HL-60 (cell line): ENCODE results near the gene LANCL2.

ENCODE experiments used
- DNase-seq, 2 experiments: peaks; one replicate each; pipeline ENCODE4 v3.0.0-alpha.2; 2010 to 2020; ENCODE audit warnings: low read depth in 1 of 2, low spot score in 1 of 2
- H3K27ac ChIP-seq: fragments of 250-450 bp; sonication (Bioruptor Pico); replicated peaks from 2 replicates; pipeline ENCODE4 v1.5.1; 2020; ENCODE audit warnings: mild to moderate bottlenecking, moderate library complexity
- H3K27me3 ChIP-seq: fragments of 250-450 bp; sonication (Bioruptor Pico); 2 replicates; pipeline ENCODE4 v1.5.1; 2021; ENCODE audit warnings: mild to moderate bottlenecking, moderate library complexity; ENCODE audit not compliant: insufficient read depth, poor library complexity, severe bottlenecking
- H3K4me3 ChIP-seq: replicated peaks from 2 replicates; pipeline ENCODE4 v1.5.1; 2011; ENCODE audit warnings: mild to moderate bottlenecking, control low read depth, low read length; ENCODE audit not compliant: insufficient read depth
- CTCF ChIP-seq: IDR thresholded peaks from one replicate; pipeline ENCODE4 v1.5.1; 2011; ENCODE audit warnings: low read length, control low read depth, inconsistent platforms; ENCODE audit not compliant: insufficient read depth
- GABPA ChIP-seq: IDR thresholded peaks from 2 replicates; pipeline ENCODE4 v1.6.1; 2012; ENCODE audit warnings: low read depth
- POLR2AphosphoS5 ChIP-seq: IDR thresholded peaks from 2 replicates; pipeline ENCODE4 v1.6.1; 2012; ENCODE audit warnings: low read depth
- SPI1 ChIP-seq: IDR thresholded peaks from 2 replicates; pipeline ENCODE4 v1.6.1; 2012; ENCODE audit warnings: low read depth, mild to moderate bottlenecking, borderline replicate concordance
- TF ChIP-seq, protein P1 (sequence below): IDR thresholded peaks from 2 replicates; pipeline ENCODE4 v1.6.1; 2012; ENCODE audit warnings: low read depth; ENCODE audit not compliant: insufficient replicate concordance

The LANCL2 gene

DNA sequence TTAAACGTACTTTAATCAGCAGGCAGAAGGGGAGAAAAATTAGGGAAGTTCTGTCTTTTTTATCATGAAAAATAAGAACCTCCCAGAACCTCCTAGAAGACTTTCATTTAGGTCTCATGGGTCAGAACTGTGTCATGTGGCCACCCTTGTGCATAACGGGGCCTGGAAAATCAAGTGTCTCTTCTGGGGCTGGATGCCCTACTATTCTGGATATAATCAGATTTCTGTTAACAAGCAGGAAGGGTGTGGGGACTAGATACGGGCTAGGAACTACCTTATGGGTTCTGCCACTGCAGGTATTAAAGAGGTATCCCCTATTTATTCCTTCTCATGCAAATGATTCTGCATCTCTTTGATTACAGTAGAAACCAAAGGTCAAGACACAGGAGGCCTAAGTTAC is 14.1 kb downstream of the LANCL2 start:
- no peak for DNase-seq
- TF ChIP-seq, protein P1, sequence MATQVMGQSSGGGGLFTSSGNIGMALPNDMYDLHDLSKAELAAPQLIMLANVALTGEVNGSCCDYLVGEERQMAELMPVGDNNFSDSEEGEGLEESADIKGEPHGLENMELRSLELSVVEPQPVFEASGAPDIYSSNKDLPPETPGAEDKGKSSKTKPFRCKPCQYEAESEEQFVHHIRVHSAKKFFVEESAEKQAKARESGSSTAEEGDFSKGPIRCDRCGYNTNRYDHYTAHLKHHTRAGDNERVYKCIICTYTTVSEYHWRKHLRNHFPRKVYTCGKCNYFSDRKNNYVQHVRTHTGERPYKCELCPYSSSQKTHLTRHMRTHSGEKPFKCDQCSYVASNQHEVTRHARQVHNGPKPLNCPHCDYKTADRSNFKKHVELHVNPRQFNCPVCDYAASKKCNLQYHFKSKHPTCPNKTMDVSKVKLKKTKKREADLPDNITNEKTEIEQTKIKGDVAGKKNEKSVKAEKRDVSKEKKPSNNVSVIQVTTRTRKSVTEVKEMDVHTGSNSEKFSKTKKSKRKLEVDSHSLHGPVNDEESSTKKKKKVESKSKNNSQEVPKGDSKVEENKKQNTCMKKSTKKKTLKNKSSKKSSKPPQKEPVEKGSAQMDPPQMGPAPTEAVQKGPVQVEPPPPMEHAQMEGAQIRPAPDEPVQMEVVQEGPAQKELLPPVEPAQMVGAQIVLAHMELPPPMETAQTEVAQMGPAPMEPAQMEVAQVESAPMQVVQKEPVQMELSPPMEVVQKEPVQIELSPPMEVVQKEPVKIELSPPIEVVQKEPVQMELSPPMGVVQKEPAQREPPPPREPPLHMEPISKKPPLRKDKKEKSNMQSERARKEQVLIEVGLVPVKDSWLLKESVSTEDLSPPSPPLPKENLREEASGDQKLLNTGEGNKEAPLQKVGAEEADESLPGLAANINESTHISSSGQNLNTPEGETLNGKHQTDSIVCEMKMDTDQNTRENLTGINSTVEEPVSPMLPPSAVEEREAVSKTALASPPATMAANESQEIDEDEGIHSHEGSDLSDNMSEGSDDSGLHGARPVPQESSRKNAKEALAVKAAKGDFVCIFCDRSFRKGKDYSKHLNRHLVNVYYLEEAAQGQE = no peak
- no peak for TF ChIP-seq SPI1
- no peak for TF ChIP-seq GABPA
- TF ChIP-seq CTCF = no peak
- no peak for TF ChIP-seq POLR2AphosphoS5
- Histone ChIP-seq H3K27me3 (no peaks in the 10 kb centered on the region), H3K4me3 (no peak overlapping the region), H3K27ac (no peak overlapping the region)

DNA sequence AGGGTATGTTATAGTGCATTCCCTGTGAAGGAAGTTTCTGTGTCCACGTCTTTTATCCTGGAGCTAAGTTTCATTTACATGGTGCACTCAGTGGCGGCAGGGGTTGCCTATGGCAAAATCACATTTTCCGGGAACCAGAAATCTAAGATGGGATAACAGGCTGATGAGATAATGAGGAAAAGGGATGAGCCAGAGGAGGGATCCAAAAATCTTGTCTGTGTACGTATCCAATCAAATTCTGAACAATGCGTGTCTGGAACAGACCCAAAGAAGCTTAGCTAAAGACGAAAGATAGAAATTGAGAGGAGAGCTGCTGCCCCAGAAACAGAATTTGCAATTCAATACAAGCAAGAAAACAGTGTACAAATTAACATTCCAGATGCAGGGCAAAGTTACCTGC is 16.1 kb downstream of the LANCL2 start:
- Histone ChIP-seq H3K27me3 (no peaks in the 10 kb centered on the region), H3K4me3 (no peak overlapping the region), H3K27ac (no peak overlapping the region)
- DNase-seq = no peak
- no peak for TF ChIP-seq CTCF
- no peak for TF ChIP-seq GABPA
- no peak for TF ChIP-seq SPI1
- TF ChIP-seq, protein P1 = no peak
- TF ChIP-seq POLR2AphosphoS5 = no peak

DNA sequence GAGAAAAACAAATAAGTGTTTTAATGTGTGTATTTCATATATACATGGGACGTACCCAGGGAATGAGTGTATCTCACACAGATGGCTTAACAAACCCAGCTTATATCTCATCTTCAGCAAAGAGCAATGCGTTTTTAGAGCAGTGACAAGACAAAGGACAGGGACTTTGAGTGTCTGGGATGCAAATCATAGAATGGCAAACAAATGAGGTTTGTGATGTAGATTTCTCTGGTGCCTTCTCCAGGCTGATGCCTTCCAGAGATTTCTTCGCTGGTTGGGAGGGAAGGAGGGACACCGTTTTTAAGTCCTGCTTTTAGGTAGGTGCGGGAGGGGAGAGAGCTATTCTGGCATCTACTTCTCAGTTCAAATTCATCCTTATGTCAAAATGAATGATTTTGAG is 16.6 kb downstream of the LANCL2 start:
- Histone ChIP-seq H3K4me3 (no peak overlapping the region), H3K27me3 (no peaks in the 10 kb centered on the region), H3K27ac (no peak overlapping the region)
- TF ChIP-seq SPI1 = no peak
- TF ChIP-seq GABPA = no peak
- TF ChIP-seq, protein P1 = no peak
- no peak for TF ChIP-seq POLR2AphosphoS5
- TF ChIP-seq CTCF = no peak
- DNase-seq = no peak
